DMS114 treated with DMSO at 0.1 percent for 48 hours (cell line): Measurements from ENCODE around the gene EPHA1.
"Not testable (repeated sequence)": the region's sequence is repeated elsewhere in the genome, so short reads cannot be mapped to it uniquely, and the experiment has no call there.

ENCODE experiments used
- DNase-seq: peaks from one replicate; lab custom pipeline; 2025; ENCODE audit not compliant: unreplicated experiment; lab: John Stamatoyannopoulos, UW

The EPHA1 gene

DNA sequence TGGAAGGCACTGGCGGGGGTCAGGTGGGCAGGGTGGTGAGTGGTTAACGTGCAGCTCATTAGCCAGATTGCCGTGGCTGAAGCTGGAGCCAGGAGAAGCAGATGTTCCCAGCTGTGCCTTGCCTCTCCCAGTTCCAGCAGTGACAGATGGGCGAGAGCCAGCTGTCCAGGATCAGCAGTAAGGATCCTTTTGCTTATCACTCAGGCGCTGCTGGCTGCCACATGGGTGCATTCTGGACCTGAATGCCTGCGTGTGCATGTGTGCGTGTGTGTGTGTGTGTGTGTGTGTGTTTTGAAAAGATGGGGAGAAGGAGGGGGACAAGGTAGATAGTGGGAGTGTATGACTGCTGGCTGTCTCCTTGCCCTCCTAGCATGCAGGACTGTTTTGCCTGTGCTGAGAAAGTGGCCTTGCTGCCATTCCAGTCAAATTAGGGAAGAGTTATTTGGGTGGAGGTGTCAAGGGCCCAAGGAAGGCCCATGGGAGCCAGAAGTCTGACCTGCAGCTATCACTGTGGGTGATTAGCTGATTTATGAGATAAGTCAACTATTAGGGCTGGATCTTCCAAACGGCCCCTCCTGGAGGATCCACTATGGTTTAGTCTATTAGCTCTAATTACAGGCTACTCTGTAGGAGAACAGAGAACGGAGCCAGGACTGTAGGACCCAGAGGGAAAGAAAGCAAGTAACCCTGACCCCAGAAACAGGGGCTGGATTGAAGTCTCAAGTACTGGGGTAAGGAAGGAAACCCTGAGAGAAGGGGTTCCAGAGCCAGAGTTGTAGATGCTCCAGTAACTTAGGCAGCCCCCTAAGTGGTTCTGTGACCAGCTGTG lies 3.3 kb downstream of the EPHA1 start:
- no peak for DNase-seq

DNA sequence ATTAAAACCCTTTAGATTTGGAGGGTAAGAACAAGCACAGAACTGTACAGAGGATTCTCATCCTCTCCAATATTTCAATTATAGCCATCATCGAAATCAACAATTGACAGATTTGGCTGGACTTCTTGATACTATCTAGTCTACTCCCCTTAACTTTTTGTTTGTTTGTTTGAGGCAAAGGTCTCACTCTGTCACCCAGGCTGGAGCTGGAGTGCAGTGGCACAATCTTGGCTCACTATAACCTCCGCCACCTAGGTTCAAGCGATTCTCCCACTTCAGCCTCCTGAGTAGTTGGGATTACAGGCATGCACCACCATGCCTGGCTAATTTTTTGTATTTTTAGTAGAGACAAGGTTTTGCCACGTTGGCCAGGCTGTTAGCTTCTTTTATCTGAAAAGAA lies 6.4 kb downstream of the EPHA1 start:
- DNase-seq, result not testable (repeated sequence)

DNA sequence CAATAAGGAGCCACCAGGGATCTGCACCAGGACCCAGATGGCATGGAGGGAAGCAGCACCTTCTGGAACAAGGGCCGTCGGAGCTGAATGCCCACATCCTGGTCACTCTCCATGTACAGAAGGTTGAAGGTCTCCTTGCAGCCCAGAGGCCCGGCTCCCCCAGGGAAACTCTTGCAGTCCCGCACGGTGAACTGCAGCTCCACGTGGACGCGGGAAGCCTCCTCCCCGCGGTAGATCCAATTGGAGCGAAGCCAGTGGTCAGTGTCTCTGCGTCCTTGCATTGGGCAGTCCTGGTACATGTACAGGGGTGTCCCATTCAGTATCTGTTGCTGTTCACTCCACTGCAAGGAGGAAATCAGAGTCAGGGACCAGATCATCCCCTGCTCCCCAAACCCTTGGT lies 7.4 kb downstream of the EPHA1 start:
- no peak for DNase-seq

DNA sequence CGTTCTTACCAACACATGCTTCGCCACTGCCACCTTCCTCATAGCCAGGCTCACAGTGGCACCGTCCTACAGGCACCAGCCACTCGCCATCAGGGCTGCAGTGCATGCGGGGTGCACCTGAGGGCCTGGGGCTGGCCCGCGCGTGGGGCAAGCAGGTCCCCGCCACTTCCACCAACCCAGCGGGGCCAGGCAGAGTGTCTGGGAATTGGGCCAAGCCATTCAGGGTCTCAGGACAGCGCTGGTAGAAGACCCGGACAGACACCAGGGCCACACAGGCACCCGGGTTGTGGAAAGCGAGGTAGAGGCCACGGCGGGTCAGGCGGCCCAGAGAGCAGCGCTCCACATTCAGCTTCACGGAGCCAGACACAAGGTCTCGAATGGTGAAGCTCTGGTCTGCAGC lies 9.0 kb downstream of the EPHA1 start:
- DNase-seq, result no peak

DNA sequence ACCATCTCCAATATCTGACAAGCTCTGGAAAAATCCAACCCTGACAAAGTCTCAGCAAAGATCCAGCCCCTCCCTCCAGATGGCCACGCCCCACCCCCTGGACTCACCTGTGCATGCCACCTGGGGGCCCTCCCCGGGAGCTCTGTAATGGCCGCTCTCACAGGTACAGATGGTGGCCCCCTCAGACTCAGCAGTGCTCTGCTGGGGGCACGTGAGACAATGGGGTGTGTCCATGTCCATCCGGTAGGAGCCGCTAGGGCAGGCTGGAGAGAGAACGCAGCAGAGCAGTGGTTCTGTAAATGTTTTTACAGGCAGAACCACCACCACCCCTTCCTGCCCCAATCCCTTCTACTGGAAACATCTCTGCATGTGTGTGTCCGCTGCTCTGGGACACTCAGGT lies 9.5 kb downstream of the EPHA1 start:
- no peak for DNase-seq

DNA sequence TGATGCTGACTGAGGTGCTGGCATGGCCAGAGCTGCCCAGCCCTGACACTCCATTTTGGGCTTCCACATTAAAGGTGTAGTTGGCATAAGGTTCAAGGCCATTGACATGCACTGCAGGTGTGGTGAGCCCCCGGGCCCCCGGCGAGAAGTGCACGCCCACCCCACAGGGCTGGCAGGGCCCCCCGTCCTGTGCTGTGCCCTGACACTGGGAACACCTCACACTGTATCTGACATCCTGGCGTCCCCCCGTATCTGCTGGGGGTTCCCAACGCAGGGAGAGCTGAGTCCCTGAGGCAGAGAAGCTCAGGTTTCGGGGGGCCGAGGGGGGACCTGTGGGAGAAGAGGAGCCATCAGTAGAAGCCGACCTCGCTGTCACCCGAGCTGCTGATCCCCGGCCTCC lies 10.0 kb downstream of the EPHA1 start:
- DNase-seq, result no peak

DNA sequence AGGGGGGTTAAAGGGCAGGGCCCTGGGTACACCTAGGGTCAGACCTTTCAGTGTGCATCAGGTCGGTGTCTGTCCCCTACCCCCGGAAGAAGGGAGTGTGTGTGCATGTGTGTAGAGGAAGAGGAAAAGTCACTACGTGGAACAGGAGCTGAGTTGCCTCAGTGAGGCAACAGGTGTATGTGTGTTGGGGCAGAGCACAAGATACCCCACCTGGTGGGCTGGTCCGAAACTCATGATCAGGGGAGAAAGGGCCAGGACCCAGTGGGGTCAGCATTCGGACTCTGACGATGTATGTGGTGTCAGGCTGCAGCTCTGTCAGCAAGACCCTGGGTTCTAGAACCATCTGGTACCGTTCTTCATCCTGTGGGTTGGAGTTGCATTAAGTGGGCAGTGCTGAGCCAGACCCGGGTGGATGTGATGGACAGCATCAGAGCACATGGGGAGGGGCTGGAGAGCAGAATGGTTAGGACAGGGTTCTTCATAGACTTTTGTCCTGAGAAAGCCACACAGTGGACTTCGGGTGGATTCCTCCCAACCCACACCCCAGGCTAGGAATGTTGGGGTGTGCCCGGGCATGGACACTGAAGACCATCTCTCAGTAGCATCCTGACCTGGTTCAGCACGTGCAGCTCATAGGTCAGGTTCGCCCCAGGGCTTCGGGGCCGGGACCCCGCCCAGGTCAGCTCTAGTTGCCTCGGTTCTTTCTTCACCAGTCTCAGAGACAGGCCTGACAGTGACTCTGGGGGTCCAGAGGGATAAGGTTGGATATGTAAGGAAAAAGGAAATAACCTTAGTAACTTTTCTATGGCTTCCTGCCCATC lies 10.7 kb downstream of the EPHA1 start:
- DNase-seq, result no peak

DNA sequence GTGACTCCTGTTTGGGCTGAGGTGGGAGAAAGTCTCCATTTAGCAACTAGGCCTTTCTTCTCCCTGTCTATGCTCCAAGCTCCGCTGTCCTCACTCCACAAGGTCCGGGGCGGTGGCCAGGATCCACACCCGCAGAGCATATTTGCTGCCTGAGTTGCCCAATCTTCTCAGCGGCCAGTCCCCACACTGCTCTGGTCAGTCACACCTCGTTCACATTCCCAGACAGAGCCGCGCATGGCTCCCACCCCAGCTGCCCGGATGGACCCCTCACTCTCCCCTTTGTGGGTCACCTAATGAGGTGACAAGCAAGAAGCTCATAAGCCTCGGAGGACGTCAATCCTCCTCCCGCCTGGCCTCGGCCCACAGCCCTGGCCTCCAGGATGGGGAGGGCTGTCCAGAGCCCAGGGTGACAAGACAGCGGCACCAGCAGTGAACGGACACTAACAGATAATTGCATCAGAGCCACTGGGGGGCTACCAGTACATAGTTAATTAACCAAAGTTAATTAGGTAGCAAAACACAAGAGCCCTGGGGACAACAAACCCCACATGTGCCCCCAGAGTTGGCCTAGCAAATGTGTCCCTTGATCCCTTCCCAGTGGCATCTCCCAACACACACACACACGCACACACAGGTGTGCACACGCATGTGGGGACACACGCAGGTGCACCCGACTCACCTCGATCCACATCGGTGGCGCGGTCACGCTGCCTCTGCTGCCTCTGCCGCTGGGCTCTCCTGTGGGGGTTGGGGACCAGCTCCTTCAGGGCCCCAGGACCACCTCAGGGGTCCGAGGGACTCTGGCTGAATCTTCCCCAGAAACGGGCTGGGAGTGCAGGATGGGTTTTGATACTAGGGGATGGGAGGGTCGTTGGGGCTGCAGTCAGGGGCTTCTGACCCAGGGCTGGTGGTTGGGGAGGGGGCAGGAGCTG lies 11.8 kb downstream of the EPHA1 start:
- DNase-seq, result no peak

DNA sequence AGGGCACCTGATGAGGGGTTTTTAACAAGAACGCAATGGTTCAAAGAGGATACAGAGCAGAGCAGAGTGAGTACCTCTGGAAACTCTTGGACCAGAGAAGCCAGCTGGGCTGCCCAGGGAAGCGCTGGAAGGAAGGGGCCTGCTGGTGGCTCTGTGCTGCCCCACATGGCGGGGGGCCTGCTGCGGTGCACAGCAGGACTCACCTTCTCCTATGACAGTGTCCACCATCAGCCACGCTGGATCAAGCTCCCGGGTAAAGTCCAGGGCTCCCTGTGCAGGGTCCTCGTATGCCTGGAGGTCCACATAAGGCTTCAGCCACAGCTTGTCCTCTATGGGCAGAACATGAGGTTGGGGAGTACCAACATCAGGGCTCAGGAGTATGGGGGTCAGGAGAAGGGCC lies 12.5 kb downstream of the EPHA1 start:
- no peak for DNase-seq

DNA sequence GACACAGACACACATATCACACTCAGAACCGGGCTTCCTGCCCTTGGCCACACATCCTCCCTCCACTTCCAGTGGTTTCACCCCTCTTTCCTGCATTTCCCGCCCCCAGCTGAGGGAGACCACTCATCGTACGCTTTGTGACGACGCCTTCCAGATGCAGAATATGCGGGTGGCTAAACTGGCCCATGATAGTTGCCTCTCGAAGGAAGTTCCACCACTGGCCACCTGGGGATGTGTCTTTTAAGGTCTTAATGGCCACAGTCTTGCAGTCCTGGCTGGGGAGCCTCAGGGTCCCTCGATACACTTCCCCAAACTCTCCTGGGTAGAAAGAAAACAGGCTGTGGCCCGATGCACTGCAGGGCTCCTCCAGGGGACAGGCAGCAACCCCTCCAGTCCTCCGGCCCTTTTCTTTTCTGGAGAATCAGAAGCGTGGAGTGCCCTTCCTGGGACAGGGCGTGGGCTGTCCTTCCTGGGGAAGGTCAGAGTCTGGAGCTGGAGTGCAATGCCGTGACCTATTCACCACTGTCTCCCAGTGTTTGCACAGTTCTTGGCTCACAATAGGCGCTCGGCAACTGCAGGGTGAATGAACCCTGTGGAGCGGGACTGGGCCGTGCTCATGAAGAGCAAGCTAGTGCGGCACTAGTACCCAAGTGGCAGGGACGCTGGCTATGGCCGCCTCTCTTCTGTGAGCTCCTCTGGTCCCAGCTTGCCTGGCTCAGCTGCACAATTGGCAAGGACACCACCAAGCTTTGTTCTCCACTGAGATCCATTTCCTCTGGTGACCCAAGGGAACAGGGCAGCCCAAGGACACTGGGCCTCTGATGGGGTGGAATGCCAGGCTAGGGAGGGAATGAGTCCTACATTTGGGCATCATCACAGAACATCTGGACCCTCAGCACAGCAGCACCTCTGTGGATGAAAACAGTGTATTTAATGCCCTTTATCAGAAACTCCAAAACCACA lies 13.2 kb downstream of the EPHA1 start:
- DNase-seq, result no peak

DNA sequence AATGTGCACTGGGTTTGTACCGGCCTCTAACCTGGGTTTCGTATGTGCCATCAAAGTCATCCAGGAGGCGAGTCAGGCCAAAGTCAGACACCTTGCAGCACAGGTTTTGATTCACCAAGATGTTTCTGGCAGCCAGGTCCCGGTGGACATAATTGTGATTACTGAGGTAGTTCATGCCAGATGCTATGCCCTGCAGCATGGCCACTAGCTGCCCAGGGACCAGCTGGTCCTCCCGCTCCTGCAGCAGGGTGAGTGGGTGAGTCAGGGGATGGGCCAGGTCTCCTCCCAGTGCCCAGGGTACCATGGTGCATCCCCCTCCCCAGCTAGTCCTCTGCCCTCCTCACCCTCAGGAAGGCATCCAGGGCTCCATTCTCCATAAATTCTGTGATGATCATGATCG lies 13.9 kb downstream of the EPHA1 start:
- DNase-seq, result no peak

DNA sequence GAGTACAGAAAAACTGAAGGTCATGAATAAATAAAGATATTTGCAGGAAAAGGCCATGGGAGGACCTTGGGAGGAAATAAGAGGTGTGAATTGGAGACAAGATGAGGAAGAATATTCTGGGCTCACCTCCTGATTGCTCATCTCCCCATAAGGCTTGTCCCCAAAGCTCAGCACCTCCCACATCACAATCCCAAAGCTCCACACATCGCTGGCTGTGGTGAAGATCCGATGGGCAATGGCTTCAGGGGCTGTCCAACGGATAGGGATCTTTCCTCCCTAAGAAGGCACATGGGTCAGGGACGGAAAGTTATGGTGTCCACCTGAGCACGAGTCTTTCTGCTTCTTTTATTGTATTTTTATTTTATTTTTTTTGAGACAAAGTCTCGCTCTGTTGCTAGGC lies 14.6 kb downstream of the EPHA1 start:
- DNase-seq, result no peak

DNA sequence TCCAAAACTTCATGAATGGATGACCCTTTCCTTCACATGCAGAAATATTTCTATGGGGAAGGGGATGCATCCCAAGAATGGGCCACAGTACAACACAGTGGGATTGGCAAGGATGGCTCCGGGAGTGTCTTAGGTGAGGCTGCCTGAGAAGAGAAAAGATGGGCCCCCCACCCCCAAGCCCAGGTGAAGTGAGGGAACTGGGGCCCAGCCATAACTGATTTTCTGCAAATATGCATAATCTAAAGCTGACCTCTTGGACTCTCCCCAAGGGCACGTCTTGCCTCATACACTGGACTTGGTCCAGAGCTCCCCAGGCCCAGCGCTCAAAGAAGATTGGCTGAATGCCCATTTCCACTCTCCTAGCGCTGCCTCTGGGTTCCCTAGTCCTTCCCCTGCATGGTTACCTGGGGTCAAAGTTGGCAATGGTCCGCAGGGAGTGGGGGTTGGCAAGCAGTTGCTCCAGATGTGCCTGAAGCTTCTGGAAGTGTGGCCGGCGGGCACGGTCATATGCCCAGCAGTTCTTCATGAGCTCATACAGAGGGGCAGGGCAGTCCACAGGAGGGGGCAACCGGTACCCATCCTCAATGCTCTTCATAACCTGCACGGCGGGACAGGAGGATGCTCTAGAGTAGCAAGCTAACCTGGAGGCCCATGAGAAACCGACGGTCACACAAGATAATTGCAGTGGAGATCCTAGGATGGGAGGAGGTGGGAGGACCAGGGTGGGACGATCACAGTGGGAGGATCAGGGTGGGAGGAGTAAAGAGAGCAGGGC lies 15.2 kb downstream of the EPHA1 start:
- no peak for DNase-seq

DNA sequence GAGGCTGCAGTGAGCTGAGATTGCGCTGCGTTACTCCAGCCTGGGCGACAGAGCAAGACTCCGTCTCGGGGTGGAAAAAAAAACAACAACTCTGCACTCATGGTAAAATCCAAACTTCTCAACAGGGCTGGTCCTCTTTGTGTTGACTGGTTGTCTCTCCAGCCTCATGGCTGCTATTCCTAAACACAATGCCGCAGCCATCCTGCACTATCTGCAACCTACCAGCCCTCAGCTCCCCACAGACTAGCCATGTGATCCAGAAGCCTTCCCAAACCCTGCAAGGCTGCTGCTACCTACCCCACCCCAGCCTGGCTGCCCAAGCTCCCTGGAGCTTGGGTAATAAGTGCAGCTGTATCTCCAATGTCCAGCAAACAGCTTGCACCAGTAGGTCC lies 15.8 kb downstream of the EPHA1 start:
- DNase-seq, result no peak

DNA sequence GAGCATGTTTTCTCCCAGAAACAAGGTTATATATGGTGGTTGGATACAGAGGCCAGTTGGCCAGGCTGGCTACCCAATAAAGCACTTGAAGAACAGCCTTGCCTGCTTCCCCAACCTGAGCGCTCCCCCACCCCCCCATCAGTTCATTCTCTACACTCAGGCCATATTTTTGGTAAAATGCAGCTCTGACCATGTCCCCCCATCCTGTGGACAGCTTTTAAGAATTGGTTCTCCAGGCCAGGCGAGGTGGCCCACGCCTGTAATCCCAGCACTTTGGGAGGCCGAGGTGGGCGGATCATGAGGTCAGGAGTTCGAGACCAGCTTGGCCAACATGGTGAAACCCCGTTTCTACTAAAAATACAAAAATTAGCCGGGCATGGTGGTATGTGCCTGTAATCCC lies 16.2 kb downstream of the EPHA1 start:
- DNase-seq, result not testable (repeated sequence)

DNA sequence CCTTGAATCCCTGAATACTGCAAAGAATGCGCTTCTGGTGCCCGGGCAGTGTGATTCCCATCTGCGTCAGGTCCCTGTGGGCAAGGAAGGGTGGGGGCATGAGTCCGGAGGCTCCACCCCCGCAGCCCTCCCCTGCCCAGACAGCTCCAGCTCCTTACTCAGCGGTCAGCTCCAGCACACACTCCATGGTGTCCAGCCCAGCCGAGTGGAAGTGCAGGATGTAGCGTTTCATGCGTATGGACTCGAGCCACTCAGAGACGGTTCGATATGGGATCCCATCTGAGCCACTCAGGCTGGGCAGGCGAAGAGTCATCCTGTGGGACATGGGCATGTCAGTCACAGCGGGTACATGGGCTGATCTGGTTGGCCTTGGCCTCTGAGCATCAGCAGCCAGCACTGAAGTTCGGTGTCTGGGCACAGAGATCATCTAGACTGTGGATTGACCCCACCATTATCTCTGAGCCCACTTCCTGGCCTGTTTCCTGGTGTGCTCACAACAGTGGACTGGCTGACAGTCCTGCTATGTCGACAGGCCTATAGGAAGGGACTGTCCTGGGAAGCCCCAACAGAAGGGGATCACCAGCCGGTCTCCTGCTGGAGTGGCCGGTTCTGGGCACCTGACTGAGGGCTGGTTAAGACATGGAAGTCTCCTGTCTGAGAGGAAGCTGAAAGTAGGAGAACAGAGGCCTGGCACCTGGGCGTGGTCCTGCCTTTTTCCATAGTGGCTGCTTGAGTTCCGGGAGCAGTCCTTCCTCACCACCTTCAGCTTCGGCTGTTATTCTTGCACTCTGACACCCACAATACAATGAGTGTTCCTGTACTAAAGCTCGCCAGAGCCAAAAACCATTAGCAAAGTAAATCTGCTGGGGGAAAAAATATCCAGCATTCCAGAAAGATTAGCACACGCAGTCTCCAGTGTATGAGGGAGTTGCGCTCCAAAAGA lies 16.9 kb downstream of the EPHA1 start:
- DNase-seq, result no peak

DNA sequence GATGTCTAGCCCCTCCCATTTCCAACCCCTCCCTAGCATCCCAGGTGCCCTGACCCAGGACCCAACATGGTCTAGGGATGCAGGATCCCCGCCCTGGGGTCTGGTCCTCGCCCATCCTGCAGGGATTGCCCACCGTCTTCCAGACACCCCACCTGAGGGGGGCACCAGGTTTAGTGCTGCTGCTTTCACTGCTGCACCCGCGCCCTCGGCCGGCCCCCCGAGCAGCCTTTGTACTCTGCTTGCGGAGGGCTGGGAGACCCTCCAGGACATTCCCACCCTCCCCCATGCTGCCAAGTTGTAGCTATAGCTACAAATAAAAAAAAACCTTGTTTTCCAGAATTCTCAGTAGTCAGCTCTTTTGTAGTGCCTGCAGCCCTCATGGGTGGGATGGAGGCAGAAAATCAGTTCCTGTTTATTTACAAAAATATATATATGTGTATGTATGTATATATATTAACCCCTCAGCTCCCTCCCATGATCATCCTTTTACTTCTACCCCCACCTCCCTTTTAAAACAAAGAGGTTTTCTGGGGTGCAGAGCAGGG lies 17.8 kb downstream of the EPHA1 start:
- DNase-seq, result no peak
